GM18520 (cell line): Measurements from ENCODE around the gene B4GALNT3.
"Not testable (repeated sequence)": the region's sequence is repeated elsewhere in the genome, so short reads cannot be mapped to it uniquely, and the experiment has no call there.

ENCODE experiments used
- ATAC-seq: cut with Tn5 transposase; IDR thresholded peaks from one replicate; pipeline ENCODE4 v1.9.1; 2021; ENCODE audit not compliant: unreplicated experiment

The B4GALNT3 gene

DNA sequence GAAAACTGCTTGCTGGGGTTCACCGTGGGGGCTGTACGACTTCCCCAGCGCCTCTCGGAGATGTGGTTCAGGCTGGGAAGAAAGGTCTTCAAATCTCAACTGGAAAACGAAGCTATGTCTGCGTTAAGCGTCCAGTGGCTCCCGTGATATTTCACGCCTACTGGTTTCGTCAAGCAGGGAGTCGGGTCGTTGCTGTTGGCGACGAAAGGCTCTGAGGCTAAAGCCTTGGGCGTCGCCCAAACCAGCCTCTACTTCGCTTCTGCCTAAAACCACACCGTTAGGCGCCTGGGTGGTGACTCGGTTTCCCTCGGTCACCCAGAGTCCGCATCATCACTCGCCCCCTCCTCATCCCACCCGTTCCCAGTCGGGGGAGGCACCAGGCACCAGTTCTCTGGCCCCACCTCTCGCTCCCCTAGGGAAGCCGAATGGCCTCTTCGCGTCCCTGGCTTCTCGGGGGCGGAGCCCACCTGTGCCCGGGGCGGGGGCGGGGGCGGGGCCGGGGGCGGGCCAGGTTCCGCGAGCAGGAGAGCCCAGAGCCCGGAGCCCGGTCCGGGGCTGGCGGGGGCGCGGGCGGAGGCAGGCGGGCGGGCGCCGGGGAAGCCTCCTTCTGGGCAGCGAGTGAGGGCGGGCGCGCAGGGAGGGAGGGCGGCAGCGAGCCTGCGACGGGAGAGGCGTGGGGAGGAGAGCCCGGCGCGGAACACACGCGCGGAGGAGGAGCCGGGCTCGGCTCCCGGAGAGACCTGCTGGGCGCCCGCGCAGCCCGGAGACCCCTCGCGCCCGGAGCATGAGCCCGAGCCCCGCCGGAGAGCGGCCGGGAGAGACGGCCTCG, at the start of gene B4GALNT3:
B4GALNT3 (plus strand) TSS at position 510 of the 829 bp plus-strand sequence. CDS start 438 bp downstream, outside the sequence.
- no peak for ATAC-seq

DNA sequence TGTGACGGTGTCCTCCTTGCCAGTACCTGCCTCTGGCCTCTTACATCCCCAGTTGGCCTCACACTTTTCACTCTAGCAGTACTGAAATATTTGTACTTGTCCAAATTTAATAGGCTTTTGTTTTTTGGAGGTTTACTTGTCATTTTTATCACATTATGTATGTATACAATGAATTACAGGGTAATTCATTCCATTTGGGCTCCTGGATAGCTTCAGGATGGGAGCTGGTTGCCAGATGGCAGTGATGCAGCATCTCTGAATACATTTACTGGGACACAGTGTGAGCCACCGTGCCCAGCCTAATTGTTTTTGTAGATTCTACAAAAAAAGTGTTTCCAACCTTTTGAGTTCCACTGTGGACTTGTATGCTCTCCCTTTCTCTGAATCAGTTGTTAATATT, 44.9 kb upstream of the B4GALNT3 start:
- ATAC-seq, result no peak

DNA sequence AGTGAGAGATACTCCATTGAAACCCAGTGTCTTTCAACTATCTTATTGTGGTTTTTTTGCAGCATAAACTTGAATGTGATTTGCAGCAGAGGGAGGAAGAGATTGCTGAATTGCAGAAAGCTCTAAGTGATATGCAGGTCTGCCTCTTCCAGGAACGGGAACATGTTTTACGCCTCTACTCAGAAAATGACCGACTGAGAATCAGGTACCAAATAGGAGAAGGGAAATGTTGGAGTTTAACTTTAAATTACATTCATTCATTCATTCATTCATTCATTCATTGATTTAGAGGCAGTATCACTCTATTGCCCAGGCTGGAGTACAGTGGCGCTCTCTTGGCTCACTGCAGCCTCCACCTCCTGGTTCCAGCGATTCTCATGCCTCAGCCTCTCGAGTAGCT, 41.3 kb upstream of the B4GALNT3 start:
- ATAC-seq, result no peak

DNA sequence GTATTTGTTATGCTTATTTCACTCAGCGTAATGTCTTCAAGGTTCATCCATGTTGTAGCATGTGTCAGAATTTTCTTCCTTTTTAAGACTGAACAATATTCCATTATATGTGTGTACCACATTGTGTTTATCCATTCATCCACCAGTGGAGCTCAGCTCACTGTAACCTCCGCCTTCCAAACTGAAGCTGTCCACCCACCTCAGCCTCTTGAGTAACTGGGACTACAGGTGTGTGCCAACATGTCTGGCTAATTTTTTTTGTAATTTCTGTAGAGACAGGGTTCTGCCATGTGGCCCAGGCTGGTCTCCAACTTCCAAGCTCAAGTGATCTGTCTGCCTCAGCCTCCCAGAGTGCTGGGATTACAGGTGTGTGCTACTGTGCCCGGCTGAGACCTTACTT, 37.2 kb upstream of the B4GALNT3 start:
- no peak for ATAC-seq

DNA sequence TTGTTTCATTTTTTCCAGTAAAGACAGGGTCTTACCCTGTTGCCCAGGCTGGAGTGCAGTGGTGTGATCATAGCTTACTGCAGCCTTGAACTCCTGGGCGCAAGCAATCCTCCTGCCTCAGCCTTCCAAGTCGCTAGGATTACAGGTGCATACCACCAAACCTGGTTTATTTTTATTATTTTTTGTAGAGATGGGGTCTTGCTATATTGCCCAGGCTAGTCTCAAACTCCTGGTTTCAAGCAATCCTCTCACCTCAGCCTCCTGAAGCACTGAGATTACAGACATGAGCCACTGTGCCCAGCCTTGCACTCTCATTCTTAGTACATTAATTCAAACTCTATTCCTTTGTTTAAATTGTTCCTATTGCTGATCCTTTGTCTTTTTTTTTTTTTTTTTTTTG, 24.0 kb upstream of the B4GALNT3 start:
- ATAC-seq, result not testable (repeated sequence)

DNA sequence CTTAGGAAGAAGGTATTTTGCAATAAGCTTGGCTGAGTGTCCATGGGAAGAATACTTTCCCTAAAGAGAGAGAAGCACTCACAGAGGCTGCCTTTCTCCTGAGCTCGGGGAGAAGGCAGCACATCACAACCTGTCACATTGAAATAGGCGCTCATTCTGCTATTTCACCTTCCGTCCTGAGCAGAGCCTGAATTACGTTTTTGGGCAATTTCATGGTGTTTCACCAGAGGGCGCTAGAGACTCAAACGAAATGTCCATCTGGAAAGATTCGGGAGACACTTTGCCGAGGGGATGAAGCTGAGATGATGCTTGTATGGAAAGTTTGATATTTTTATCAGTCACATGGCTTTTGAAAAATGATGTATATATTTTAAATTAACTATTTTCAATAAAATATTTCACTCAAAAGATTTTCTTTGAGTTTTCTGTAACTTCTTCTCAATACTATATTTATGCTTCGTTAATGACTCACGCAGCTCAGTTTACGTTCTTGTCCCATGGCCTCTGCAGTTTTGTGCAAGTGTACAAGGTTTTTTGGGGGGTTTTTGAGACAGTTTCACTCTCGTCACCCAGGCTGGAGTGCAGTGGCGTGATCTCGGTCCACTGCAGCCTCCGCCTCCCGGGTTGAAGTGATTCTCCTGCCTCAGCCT, 17.4 kb upstream of the B4GALNT3 start:
- no peak for ATAC-seq

DNA sequence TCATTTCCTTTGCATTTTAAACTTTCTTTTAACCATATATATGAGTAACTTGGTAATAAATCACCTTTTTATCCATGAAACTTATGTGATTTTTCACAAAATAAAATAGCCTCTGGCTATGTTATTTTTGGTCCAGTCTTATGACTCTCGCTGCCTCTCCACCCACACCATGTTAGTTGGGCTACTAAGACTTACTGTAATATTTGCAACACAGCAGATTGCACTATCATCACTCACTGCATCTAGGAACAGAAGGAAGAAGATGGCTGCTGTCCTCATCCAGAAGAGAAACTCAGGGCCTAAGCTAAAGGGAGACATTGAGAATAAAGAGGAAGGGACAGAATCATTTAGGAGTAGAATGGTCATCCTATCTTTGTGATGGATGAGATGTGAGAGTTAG, 12.6 kb upstream of the B4GALNT3 start:
- no peak for ATAC-seq

DNA sequence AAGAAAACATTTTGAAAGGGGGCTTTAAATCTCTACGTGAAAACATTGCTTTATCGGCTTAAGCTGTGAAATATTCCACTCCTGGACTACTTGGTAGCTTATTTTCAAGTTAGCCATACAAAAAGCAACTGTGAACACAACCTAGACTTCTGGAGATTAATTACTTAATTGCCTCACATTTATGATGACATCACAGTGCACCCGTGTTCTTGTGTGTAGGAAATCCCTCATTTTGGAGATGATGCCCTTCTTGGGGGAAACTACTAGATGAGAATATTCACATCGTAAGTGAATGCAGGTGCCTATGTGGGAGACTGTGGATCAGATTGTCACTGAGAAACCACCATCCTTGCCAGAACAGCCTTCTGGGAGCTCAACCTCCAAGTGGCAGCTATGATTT, 10.5 kb upstream of the B4GALNT3 start:
- no peak for ATAC-seq

DNA sequence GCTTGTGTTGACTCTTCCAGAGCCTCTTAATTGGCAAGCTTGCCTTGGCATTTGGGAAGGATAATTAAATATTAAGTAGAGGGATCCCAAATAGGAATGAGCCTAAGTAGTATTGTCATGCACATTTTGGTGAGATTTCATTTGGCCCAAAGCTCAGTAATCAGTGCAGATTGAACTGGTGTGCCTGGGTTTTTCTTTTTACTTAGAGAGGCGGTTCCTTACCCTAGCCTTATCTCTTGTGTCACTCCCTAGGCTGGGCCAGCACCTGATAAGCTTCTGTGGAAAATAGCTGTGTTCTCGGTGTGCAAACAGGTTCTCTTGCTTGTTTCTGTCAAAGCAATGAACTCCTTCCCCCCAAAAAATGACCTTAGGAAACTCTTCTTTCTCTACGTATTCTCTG, 9.3 kb upstream of the B4GALNT3 start:
- no peak for ATAC-seq

DNA sequence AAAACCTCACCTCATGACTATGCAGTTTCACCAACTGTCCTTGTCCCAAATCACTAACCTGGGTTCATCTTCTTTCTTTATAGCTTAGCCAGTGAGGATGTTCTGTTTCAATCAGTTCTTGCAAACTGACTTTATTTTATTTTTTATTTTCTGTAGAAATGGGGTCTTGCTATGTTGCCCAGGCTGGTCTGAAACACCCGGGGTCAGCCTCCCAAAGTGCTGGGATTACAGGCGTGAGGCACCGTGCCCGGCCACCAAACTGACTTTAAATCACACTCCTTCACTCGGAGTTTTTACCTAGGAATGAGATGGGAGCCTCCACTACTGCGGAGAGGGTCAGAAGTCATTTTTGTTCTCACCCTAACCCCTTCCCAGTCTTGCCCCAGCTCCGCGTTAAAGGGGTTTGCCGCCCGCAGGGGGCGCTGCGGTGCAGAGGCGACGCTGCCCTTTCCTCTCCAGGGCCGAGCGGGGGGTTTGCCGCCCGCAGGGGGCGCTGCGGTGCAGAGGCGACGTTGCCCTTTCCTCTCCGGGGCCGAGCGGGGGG, 7.0 kb upstream of the B4GALNT3 start:
- no peak for ATAC-seq

DNA sequence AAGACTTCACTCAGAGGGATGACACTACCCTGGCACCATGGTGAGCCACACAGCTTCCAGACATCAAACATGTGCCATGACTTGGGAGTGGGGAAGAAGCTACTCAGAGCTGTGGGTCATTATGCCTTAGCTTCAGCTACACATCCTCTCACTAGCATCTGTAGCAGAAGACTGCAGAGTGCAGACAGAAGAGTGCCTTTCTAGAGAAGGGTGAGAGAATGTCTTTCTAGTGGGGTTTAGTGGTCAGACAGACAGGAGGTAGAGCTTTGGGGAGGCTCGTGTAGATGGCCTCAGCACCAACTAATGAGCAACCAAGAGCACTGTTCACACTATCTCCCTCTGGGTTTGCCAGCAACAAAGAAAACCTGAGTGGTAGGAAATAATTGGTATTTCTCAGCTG, 4.9 kb upstream of the B4GALNT3 start:
- no peak for ATAC-seq

DNA sequence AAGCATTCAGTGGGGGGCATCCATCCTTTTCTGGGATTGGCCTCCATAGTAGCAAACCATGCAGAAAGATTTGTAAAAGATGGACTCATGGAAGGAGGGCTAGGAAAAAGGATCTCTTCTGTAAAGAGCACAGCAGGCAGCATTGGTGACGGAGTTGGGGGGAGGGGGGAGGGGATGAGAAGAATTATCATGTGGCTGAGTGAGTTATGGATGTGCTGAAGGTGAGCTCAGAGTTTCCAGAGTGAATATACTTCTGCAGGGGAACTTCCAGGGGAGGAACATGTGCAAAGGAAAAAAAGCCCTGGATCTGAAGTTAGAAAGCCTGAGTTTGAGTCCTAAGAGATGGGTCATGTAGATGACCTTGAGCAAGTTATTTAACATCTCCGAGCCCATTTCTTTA, 3.9 kb upstream of the B4GALNT3 start:
- ATAC-seq, result no peak

DNA sequence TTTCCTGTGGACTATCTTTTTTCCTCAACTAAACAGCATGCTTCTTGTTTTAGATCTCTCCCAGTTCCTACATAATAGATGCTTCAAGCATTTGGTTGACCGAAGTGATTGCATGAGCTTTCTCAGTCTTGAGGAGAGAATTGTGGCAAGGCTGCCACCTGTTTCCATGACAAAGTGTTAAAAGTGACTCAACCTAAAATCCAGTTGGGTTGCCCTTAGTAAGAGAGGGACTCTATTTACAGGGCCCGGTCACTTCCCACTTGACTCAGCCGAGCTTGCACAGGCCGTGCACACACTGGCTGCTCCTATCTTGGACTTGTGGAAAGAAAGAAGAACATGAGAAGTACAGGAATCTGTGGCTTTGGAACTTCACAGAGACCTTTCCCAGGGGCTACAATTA, 2.1 kb upstream of the B4GALNT3 start:
- ATAC-seq, result no peak

DNA sequence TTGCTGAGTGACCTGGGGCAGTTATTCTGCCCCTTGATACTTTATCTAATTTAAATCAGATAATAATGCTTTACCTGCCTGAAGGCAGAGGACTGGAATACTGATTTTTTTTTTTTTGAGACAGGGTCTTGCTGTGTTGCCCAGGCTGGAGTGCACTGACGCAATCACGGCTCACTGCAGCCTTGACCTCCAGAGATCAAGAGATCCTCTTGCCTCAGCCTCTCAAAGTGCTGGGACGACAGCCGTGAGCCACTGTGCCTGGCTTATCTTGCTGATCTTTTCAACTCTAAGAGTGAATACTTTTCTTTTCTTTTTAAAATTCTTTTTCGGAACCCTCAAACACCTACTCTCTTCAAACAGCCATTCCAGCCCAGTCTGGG, 699 bp upstream of the B4GALNT3 start:
- no peak for ATAC-seq

DNA sequence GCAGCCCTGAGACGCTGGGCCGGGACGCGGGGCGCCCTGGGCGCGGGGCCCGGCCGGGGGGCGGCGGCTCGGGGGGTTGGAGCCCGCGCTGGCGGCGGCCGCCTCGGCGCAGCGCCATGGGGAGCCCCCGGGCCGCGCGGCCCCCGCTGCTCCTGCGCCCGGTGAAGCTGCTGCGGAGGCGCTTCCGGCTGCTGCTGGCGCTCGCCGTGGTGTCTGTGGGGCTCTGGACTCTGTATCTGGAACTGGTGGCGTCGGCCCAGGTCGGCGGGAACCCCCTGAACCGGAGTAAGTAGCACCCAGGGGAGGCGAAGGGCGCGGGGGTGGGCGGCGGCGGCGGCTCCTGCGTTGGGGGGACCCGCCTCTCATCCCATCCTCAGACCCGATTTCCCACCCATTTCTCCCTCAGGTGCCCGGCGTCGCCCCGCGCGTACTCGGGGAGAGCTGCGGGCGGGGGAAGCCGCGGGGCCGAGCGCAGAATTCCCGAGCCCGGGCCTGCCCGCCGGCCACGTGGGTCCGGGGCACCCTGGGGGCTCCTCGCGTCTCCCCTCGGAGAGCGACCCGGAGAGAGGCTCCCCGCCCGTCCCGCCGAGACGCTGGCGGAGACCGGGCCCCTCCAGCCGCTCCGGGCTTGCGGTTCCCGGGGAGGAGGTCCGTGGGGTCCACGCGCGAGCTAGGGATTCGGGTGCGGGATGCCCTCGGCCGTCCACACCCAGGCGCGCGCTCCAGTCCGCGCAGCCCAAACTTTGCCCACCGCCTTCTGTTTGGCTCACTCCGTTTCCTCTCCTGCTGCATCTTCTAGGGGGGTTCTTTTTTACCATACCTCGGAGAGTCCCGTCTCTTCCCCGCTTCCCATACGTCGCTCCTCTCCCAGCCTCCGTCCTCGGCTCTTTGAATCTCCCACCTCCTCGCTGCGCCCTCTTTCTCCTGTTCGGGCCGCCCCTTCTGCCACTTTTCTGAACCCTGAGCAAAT, 807 bp downstream of the B4GALNT3 start:
- ATAC-seq, result no peak

DNA sequence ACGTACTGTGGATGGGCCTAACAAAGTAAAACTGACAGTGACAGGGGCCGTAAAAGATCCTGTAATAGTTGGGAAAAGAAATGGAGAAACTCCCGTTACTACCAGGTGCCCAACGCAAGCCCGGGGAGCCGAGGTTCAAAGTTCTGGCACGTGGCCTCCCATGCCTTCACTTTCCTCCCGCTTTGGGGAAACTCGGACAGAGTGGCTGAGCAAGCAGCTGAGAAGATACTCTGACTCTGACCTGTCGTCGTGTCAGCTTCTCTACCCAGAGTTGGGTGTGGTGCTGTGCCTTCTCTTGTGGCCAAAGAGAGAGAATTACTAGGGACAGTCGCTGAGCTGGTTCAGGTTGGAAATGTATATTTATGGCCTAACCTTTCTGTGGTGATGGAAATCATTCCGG, 1.7 kb downstream of the B4GALNT3 start:
- ATAC-seq, result no peak

DNA sequence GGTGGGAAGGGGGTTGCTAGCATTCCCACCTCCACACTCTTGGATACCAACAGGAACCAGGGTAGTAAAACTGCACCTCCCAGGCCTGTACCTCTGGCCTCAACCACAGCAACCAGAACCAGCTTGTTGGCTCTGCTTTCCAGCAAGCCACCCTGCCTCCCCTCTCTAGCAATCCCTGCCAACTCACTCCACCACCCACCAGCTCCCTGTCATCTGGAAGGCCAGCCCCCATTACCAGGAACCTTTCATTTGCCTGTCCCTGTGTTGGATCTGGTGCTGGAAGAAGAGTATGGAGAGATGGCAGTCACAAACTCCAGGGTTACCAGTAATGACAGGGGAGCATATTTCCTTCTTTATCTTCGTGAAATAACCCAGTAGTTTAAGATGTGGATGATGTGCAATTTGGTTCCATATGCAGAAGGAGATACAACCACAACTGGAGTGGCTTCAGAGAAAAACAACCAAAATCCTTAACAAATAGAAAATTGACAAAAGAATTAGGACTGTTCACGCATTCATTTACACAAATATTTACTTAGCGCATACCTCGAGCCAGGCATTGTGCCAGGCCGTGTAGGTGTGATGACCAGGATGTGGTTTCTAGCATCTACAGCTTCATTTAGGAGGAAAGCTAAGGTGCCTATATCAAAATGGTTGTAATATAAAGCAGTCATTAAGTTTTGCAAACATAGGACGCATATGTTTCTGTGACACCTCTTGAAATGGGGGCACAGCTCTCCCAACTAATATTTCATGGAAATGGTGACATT, 3.4 kb downstream of the B4GALNT3 start:
- no peak for ATAC-seq

DNA sequence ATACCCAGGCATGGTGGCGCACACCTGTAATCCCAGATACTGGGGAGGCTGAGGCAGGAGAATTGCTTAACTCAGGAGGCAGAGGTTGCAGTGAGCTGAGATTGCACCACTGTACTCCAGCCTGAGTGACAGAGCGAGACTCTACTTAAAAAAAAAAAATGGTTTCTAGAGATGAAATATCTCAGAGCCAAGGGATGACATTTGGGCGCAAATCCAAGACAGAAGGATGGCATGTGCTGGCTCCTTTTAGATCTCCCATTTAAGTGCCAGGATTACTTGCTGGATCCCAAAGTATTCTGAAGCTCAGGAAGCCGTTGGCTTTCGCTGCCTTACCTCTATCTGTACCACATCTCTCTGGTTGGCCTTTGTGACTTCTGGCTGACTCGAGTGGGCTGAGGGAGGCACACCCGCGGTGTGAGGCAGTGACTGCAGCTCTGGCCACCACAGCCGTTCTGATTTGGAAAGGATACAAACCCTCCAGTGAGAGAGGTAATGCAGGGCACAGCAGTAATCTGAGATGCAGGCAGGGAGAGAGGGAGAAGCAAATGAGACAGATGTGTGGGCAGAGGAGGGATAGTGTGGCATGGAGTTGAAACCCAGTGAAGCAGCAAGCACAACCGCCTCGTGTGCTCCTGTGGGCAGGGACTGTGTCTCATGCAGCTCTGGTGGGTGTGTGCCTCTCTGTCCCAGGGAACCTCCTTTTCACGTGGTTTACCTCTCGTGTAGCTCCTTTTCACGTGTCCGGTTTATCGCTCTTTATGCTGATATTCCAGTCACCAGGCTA, 4.9 kb downstream of the B4GALNT3 start:
- ATAC-seq, result no peak

DNA sequence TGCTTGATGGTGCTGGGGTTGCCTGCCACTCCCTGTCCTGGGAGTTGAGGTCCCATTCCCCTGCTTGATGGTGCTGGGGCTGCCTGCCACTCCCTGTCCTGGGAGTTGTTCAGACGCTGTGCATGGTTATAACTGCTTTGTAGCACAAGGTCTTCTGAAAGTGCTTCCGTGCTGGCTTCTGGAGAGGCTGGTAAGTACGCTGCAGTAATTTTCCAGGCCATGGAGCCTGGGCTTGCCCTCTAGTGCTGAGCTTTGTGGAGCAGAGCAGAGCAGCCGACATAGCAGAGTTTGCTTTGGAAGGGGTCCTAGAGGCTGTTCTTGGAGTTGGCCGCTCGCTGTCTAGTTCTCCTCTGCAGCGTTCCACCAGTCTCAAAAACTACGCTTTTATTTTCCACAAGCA, 6.3 kb downstream of the B4GALNT3 start:
- no peak for ATAC-seq

DNA sequence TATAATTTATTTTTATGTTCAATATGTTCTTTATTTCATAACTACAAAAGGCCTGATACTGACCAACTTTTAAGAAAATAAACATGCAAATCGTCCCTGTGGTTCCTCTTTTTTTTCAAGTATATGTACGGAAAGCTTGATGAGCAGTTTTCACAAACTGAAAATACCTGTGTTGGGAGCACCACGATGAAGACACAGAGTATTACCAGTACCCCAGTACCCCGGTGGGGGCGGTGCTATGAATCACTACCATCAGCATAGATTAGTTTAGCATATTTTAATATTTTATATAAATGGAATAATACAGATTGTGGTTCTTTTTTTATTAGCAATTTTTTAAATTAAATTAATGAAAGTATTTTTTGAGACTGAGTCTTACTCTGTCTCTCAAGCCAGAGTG, 7.0 kb downstream of the B4GALNT3 start:
- ATAC-seq, result no peak
